ENCODE measurements around the gene SELENON.

The SELENON gene

DNA sequence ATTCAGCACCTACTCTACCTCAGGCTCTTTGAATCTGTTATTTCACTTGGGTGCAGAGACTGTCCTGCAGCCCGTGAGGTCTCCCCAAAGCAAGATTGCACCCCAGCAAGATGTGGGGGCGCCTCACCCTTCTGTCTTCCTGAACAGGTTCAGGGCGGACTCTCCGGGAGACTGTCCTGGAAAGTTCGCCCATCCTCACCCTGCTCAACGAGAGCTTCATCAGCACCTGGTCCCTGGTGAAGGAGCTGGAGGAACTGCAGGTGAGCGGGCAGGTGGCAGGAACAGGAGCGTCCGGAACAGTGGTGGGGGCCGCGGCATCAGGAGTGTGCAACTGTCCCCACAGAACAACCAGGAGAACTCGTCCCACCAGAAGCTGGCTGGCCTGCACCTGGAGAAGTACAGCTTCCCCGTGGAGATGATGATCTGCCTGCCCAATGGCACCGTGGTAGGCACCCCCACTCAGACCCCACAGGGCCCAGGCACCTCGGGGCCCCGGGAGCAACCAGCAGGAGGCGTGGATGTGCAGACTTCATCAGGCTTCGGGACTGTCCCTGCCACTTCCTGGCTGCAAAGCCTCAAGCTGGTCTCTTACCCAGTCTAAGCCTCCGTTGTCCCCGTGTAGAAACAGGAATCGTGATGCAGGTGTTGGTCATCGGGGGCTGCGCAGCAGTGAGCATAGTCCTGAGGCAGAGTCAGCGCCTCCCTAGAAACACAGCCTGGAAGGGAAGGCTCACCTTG is 13.9 kb downstream of the SELENON start:
- in situ Hi-C loops (cut with MboI; ENCODE audit: low pct_unique_long_range_greater_than_20kb, low sequenced_read_pairs, unreplicated experiment): no loop called here
- no peak for DNase-seq (ENCODE audit: low spot score)
- peak; percentile 40 for TF ChIP-seq CTCF (IDR thresholded peaks at IDR 0.05; ENCODE audit: extremely low read depth, insufficient read depth, missing control alignments)

- in situ Hi-C loops (cut with MboI; ENCODE audit: low pct_unique_long_range_greater_than_20kb, low sequenced_read_pairs, unreplicated experiment): no loop called here
- no peak for DNase-seq (ENCODE audit: low spot score)
- no peak for TF ChIP-seq CTCF (IDR thresholded peaks at IDR 0.05; ENCODE audit: extremely low read depth, insufficient read depth, missing control alignments)
Observed at GRCh38 chr1:25814549-25815087, 14.6 kb downstream of the SELENON start.

GRCh38 chr1:25815208-25816111 is 15.5 kb downstream of the SELENON start:
- in situ Hi-C loops (cut with MboI; ENCODE audit: low pct_unique_long_range_greater_than_20kb, low sequenced_read_pairs, unreplicated experiment): no loop called here
- DNase-seq (ENCODE audit: low spot score): no peak
- TF ChIP-seq CTCF (IDR thresholded peaks at IDR 0.05; ENCODE audit: extremely low read depth, insufficient read depth, missing control alignments): no peak

GRCh38 chr1:25816112-25816718 is 16.2 kb downstream of the SELENON start:
- no peak for DNase-seq (ENCODE audit: low spot score)
- in situ Hi-C loops (cut with MboI; ENCODE audit: low pct_unique_long_range_greater_than_20kb, low sequenced_read_pairs, unreplicated experiment): no loop called here

GRCh38 chr1:25817840-25818501 is 18.0 kb downstream of the SELENON start:
- no peak for TF ChIP-seq CTCF (IDR thresholded peaks at IDR 0.05; ENCODE audit: extremely low read depth, insufficient read depth, missing control alignments)
- no peak for DNase-seq (ENCODE audit: low spot score)
- in situ Hi-C loops (cut with MboI; ENCODE audit: low pct_unique_long_range_greater_than_20kb, low sequenced_read_pairs, unreplicated experiment): no loop called here

More at GRCh38 chr1:25816112-25816718, 16.2 kb downstream of the SELENON start:
- no peak for TF ChIP-seq CTCF (IDR thresholded peaks at IDR 0.05; ENCODE audit: extremely low read depth, insufficient read depth, missing control alignments)

DNA sequence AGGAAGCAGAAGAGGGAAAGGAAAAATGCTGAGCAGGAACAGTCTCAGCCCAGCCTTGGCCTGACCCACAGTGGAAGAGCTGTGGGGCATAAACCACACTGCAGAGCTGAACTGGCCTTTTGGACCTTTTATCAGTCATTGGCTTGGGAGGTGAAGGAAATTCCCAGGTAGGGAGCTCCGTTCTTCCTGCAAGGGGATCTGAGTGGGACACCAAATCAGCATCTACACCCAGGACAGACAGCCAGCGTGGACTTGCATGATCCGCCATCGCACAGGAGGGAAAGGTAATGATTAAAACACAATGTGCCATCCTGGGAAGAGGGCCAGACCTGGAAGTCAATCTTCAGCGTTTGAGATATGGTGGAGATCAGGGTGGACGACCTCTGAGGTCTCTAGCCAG is 18.6 kb downstream of the SELENON start:
- DNase-seq (ENCODE audit: low spot score): no peak
- in situ Hi-C loops (cut with MboI; ENCODE audit: low pct_unique_long_range_greater_than_20kb, low sequenced_read_pairs, unreplicated experiment): no loop called here

More for the DNA sequence above, 18.6 kb downstream of the SELENON start:
- TF ChIP-seq CTCF (IDR thresholded peaks at IDR 0.05; ENCODE audit: extremely low read depth, insufficient read depth, missing control alignments): no peak
